Measurements from ENCODE around the gene ZNF579. TPM values are rescaled to one million over a fixed set of nuclear protein-coding genes. Genes with fewer than 3 reads are reported as not detected.
A peak's percentile ranks its signal among the peaks of the same experiment; 100 is the strongest.

Gene ZNF579
- total and polyA plus RNA-seq, 9 of the 15 experiments (the other 6 are each of a cell fraction or from before 2014, with no cell fraction given): 0.06 to 15.9 (median 1.6) TPM

- TF ChIP-seq ZBTB26 (CRISPR knock-in tag; IDR thresholded peaks at IDR 0.05) (no peak), EZH2 (IDR thresholded peaks at IDR 0.05; ENCODE audit: borderline replicate concordance, low read depth, low read length) (no peak), ZC3H4 (CRISPR knock-in tag; IDR thresholded peaks at IDR 0.05; ENCODE audit: borderline replicate concordance) (no peak), THAP7 (CRISPR knock-in tag; IDR thresholded peaks at IDR 0.05) (no peak), ZFP91 (CRISPR knock-in tag; IDR thresholded peaks at IDR 0.05) (peak; percentile 48; the same call in 1 of the 2 replicates), DPF2 (IDR thresholded peaks at IDR 0.05) (no peak), PBX2 (CRISPR knock-in tag; IDR thresholded peaks at IDR 0.05; ENCODE audit: low read depth) (no peak), PBX2 (tag; conservative IDR thresholded peaks at IDR 0.05; ENCODE audit: low read depth) (no peak), FIP1L1 (IDR thresholded peaks at IDR 0.05; ENCODE audit: low read depth, low read length, poor library complexity, severe bottlenecking) (no peak), RFX1 (IDR thresholded peaks at IDR 0.05) (no peak), ZBTB17 (CRISPR knock-in tag; IDR thresholded peaks at IDR 0.05) (no peak), PTBP1 (IDR thresholded peaks at IDR 0.05; ENCODE audit: low read depth, low read length) (no peak), CEBPG (CRISPR knock-in tag; IDR thresholded peaks at IDR 0.05) (no peak), CEBPG (tag; conservative IDR thresholded peaks at IDR 0.05 in 1 of 2, IDR thresholded peaks at IDR 0.05 in 1 of 2) (no peak), USF2 (CRISPR knock-in tag; IDR thresholded peaks at IDR 0.05) (no peak), PHTF2 (CRISPR knock-in tag; IDR thresholded peaks at IDR 0.05) (no peak), TAF9B (IDR thresholded peaks at IDR 0.05; ENCODE audit: partially characterized antibody) (no peak), TEAD4 (IDR thresholded peaks at IDR 0.05; ENCODE audit: low read length) (no peak), TEAD4 (CRISPR knock-in tag; IDR thresholded peaks at IDR 0.05; ENCODE audit: borderline replicate concordance) (no peak), RBM14 (IDR thresholded peaks at IDR 0.05; ENCODE audit: borderline replicate concordance, insufficient read depth, low read depth, low read length) (no peak), HDAC8 (tag; IDR thresholded peaks at IDR 0.05) (no peak), ZNF133 (CRISPR knock-in tag; IDR thresholded peaks at IDR 0.05) (no peak), SRSF7 (optimal IDR thresholded peaks at IDR 0.05; ENCODE audit: low read depth, low read length) (no peak), HDAC1 (IDR thresholded peaks at IDR 0.05) (no peak)
Observed at GRCh38 chr19:55580628-55581144, at the start of gene ZNF579 (continued).

Measured in K562 (cell line).